ENCODE results near the gene BAIAP2L2. TPM values are rescaled to one million over a fixed set of nuclear protein-coding genes. Genes with fewer than 3 reads are reported as not detected.
A peak's percentile ranks its signal among the peaks of the same experiment; 100 is the strongest.

Gene BAIAP2L2
- total RNA-seq, 1 donor from 2014 or later: 216 TPM

DNA sequence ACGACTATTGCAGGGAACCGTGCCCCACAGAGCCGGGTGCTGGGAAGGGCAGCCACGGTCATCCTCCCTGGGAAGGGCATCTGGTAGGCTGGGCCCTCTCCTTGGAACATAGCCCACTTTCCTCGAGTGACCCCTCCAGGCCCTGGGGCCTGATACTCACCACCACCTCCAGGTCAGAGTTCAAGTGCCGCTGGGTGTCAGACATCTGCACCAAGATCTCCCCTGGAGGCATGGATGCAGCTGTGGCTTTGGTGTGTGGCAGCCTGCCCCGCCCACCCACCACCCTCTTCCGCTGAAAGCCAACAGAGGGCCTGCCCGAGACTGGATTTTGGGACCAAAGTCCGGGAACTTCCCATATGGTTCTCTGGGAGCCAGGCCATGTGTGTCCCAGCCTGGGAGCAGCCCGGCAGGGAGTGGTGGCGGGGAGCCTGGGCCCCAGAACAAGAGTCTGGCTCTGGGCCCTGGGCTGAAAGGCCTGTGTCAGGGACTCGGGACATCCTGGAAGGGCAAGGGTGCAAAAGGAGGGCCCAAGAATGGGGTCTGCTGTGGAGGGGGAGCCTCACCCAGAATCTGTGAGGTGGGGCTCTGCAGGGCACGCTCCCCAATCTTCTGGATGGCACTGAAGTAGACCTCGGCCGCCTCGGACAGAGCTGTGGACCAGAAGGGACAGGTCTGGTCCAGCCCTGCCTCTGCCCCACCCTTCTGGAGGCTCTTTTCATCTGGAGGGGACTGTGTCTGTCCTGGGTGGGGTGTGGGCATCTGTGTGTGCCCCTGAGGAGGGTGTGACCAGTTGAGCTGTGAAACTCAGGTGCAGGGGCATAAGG lies 2.6 kb downstream of the BAIAP2L2 start:
- DNase-seq (ENCODE audit: low spot score): peak; percentile 69

DNA sequence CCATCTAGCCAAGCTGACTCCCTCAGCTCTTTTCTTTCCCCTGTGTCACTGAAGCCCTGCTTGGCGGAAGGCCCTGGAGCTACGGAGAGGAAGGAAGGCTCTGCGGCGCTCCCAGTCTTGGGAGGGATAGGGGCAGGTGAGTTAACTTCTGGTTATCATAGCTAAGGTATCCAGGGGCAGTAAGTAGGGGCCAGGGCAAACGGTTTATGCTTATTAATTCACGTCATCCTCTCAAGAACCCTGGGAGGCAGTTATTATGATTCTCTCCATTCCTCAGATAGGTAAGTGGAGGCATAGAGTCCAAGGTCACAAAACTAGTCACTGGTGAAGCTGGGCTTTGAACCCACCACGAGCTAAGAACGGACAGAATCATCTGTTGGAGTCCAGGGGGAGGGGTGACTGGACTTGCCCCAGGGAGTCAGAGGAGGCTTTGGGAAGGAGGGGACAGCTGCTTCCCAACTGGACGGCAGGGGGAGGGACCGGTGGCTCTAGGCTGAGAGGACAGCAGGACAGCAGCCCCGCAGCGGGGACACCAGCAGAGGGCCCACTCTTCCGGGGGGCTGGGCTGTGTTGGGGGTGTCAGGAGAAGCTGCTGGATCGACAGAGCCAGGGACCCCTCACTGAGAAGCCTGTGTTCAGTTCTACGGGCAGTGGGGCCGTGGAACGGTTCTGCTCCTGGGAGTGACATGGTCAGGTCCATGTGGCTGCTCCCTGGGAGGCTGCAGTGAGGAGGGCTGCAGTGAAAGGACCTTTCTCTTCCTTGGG lies 3.5 kb downstream of the BAIAP2L2 start:
- DNase-seq (ENCODE audit: low spot score): no peak

DNA sequence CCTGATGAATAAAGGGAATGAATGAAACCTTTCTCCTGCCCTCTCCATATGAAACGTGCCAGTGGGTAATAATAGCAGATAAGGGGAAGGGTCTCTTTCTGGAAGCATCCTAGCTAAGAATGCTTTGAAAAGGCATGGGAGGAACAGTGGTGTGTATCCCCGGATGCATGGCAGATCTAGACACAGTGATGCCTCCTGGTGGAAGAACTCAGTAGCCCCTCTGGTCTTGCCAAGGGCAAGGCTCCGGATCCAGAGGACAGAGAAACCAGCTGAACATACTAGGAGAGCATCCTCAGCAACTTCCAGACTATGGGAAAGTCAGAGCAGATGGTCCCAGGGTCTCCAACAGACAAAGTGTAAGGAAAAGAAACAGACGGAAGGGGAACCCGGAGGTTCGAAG lies 6.4 kb downstream of the BAIAP2L2 start:
- no peak for DNase-seq (ENCODE audit: low spot score)

DNA sequence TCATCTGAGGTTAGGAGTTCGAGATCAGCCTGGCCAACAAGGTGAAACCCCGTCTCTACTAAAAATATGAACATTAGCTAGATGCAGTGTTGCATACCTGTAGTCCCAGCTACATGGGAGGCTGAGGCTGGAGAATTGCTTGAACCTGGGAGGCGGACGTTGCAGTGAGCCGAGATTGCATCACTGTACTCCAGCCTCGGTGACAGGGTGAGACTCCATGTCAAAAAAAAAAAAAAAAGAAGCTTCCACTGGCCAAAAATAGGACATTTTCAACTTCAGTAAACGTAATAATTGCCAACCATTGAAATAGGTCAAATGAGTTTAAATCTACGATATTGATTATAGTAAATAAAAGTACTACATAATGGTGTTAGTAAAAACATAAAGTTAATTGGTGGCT lies 6.8 kb downstream of the BAIAP2L2 start:
- DNase-seq (ENCODE audit: low spot score): no peak

DNA sequence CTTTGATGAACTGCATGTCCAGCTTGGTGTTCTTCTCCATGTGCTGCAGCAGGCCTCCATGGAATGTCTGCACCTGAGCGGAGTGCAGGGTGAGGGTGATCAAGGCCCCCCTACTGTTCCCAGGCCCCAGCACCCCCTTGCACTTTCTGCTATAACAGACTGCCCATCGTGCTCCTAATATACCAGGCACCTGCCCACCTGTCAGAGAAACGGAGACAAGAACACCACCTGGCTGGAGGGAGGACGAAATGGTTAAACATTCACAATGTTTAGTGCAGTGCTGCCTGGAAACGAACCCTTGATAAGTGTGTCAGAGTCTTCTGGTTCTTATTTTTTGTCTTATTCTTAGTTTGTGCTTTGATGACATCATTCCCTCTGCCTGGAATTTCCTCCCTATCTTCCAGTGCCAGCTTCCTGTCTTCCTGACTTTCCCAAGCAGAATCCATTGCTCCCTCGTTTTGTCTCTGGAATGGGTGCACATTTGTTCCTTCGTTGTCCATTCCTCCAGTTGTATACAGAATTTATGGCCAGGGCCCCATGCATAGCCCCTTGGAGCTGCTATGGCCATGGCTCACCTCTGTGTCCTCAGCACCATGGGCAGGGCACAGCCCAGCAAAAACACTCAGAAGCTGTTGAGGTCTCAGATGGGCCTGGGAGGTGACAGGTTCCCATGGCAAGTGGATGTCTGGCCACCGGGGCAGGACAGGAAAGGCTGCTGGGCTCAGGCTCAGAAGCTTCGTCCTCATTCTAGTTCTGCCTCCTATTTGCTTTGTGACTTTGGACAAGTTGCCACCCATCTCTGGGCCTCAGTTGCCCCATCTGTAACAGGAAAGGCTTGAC lies 11.9 kb downstream of the BAIAP2L2 start:
- no peak for DNase-seq (ENCODE audit: low spot score)

DNA sequence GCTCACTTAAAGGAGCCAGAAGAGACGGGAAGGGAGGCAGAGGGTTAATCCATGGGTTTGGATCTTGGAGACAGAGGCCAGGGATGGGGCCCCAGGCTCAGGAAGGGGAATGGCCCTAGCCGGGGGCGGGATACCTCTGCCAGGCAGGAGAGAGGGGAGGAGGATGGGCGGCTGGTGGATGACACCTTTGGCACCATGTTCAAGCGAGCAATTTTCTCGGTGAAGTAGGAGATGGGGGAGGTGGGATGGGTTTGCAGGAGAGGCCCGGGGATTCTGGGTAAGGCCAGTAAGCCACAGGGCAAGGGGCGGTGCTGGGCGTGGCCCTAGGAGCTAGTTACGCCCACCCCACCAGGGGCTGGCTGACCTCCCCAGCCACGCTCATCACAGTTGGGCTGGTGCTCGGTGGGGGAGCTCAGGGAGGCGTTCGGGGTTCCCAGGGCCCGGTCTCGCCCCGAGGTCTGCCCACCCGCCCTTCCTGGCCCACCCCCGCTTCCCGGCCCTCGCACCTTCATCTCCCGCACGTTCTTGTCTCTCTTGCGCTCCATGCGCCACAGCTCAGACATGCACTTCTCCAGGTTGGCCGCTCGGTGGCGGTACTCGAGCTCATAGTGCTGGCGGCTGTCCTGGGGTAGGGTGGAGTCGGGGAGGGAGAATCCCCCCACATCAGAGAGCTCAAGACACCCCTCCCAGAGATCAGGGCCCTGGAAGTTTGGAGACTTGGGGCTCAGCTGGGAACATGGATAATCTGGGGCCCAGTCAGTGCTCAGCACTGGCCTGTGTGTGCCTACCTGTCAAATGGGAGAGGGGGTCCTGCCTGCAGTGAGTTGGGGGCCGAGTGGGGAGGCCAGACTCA lies 12.7 kb downstream of the BAIAP2L2 start:
- no peak for DNase-seq (ENCODE audit: low spot score)

DNA sequence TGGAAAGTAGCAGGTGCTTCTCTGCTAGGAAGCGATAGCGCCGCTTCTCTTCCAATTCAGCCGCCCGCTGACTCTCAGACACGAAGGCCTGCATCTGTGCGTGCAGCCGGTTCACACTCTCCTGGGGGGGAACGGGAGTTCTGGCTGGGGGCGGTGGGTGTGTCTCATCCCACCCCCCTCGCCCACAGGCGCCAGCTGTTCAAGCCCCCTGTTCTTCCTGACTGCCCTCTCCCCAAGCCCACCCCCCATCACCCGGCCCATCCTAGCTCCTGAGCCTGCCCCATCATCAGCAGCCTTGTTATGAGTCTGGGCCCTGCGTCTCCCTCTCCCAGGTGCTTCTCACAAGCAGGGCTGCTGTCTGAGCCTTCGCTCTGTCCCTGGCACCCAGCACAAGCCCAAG lies 13.4 kb downstream of the BAIAP2L2 start:
- no peak for DNase-seq (ENCODE audit: low spot score)

DNA sequence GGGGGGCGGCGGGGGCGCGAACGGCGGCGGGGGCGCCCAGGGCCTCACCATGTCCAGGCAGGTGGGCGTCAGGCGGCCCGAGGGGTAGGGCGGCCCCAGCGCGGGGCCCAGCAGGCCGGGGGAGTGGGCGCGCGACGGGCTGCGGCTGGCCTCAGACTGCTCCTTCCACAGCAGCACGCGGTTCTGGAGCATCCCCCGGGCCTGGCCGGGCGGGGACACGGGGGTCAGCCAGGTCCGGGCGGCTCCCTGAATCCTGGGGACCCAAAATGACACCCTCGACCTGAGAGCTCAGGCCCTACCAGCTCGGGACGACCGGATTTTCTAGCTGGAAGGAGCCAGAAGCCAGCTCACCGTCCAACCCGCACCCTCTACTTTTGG lies 21.0 kb downstream of the BAIAP2L2 start:
- no peak for DNase-seq (ENCODE audit: low spot score)

DNA sequence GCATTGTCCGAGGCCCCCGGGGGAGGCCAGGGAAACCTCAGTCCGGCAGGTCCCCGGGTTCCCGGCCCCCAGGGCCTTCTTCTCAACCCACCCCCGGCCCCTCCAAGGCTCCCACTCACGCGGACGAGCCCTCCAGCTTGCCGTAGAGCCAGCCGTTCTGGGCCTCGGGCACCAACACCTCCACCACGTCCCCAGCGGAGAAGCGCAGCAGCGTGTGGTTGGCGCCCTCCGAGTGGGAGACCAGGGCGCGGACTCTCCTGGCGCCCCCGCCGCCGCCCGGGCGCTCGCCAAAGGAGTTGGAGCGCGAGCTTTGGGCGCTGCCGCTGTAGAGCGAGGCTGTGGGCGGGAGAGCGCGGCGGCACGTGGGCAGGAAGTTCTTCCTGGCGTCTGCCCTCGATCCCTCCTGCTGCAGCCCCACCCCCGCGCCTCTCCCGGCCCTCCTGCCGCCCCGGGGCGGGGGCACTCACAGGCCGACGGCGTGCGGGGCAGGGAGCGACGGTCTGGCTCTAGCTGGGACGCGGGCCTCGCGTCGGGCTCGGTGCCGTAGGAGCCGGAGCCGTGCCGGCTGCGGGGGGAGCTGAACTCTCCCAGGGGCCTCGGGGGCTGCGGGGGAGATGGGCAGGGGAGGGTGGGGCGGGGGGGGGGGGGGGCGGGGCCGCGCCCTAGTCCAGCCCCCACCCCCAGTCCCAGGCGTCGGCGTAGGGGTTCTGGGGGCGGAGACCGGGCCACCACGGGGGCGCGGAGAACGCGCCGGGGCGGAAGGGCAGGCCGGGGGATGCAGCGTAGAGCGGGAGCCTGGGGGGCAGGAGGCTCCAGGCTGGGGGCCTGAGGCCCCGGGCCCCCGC lies 21.6 kb downstream of the BAIAP2L2 start:
- DNase-seq (ENCODE audit: low spot score): no peak

DNA sequence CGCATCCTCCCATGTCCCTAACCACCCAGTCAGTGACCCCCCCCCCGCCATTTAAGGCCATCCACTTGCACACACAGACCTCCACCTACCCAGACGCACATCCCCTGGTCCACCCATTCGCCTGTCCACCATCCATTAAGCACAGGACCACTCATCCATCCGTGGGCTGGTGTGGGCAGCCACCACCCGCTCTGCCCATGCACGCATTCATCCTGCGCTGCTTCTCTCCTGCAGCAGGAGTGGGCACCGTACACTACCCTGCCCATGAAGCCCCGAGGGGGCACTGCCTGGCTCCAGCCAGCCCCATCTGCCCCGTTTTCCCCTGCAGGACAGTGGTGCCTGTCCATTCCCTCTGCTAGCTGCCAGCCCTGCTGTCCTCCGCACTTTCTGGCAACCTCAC lies 22.6 kb downstream of the BAIAP2L2 start:
- no peak for DNase-seq (ENCODE audit: low spot score)

DNA sequence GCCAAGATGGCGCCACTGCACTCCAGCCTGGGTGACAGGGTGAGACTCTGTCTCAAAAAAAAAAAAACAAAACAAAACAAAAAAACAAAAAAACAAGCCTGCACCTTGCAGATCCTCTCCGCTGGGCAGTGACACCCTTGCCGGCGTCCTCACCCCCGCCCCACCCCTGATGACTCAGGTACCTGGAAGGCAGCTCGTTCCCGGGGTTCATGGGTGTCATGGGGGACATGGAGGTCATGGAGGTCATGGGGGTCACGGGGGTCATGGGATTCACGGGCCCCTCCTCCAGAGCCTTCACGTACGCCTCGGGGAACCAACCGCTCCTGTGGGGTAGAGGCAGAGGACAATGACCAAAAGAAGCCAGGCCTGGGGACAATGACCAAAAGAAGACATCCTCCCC lies 23.5 kb downstream of the BAIAP2L2 start:
- DNase-seq (ENCODE audit: low spot score): no peak

DNA sequence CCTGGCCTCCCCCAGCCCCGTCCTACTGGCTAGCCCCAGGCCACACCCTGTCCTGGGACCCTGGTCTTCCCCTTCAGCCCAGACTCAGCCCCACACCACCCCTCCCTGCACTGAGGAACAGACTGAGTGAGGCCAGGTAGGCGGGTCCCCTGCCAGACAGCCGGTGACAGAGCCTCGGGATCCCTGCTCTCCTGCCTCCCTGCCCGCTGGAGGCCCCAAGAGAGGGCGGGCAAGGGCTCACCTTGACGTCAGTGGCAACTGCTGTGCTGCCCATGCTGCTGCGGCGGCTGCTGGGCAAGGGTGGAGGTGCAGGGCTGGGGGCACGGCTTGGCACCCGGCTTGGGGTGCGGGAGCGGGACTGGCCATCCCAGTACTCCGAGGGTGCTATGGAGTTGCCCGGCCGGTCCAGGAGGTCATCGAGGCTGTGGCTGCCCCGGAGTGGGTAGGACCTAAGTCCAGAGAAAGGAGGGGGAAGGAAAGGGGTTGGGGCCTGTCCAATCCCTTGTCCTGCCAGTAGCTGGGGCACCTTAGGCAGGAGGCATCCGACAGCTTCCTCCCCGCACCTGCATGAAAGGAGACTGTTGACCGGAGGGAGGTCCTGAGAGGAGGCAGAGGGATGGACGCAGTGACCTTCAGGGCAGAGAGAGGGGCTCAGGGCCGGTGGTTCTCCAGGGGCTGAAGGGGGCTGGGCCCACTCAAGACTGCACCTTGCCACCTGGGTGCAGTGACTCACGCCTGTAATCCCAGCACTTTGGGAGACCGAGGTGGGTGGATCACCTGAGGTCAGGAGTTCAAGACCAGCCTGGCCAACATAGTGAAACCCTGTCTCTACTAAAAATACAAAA lies 24.3 kb downstream of the BAIAP2L2 start:
- no peak for DNase-seq (ENCODE audit: low spot score)

DNA sequence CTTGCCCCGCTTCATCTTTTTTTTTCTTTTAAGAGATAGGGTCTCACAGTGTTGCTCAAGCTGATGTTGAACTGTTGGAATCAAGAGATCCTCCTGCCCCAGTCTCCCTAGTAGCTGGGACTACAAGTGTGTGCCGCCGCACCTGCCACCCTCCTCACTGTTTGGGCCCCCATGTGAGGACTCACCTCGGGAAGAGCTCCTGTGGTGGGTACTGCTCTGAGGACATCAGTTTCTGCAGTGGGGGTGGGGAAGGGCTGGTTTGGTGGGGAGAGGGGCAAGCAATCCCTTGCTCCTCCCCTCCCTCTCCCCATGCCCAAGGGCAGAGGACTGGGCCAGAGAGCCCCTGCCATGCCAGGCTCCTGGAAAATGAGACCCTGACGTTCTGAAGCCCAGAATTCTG lies 25.0 kb downstream of the BAIAP2L2 start:
- DNase-seq (ENCODE audit: low spot score): no peak

DNA sequence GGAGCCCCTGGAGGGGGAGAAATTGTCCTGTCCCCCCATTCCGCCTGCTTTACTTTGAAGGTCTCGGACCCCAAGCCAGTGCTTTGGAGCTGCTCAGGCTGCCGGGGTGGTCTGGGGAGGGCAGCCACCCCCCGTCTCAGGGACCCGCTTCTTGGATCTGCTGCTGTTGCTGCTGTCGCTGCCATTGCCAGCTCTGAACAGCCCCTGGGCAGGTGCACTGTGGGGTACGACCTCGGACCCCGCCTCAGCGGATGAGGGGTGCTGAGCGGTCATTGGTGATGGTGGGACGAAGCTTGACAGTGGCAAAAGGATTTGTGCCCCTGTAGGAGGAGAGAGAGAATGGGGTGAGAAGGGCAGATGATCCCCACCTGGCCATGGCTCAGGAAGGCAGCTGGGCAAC lies 25.4 kb downstream of the BAIAP2L2 start:
- no peak for DNase-seq (ENCODE audit: low spot score)

DNA sequence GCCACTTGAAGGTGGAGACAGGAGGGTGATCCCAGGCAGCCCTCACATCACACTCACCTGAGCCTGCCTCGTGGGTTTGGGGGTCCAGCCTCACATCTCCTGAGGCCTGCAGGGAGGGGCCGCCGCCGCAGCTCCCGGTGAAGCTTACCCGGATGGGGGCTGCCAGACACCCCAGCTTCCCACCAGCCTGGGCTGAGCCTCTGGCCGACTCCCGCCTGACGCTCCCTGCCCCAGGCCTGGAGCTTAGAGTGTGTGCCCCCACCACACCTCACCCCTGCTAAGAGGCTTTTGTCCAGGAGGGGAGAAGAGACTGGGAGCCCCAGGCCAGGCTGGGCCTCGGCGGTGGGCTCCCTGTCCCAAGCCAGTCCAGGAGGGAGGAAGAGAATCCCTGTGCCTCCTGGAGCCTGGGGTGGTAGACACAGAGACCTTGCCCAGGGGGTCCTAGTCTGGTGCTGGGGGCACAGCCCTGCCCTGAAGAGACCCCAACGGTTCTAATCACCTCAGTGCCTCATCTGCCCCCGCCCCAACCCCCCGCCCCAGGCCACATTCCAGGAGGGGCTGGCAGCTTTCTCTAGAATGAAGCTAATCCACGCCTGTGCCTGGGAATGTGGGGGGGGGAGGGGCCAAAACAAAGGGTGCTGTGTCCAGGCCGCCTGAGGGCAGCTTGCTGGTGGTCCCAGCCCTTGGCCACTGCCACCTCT lies 26.4 kb downstream of the BAIAP2L2 start, which contains the start of gene SLC16A8:
TSS of gene SLC16A8 (minus strand) at position 254 of the 701 bp plus-strand sequence. CDS start 1,311 bp downstream, outside the sequence.
- no peak for DNase-seq (ENCODE audit: low spot score)

DNA sequence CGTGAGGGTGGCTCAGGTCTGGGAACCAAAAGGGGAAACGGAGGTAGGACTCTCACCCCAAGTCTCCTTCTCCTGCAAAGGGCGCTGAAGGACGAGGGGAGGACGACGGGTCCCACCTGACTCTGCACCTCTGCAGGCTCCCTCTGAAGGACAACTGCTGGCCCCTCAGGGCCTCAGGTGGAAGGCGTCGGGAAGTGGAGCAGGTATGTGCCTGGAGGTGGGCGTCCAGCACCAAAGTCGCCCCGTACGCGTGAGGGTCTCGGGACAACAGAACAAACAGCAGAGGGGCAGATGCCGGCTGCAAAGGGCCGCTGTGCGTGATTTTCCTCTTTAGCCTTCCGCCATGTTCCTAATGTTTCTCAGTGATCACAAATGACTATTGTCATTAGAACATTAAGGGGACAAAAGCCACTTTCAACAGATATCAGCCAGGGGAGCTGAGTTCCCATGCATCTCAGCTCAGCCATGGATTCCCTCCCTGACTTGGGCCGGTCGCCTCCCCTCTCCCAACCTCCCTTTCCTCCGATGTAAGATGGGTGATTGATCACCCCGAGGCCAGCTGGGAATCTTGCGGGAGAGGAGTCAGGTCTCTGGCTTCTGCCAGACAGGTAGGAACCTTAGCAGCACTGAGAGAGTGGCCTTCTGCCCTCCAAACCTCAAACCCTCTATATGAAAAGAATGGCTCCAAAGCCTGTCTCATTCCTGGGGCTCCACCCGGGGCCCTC lies 27.3 kb downstream of the BAIAP2L2 start:
- DNase-seq (ENCODE audit: low spot score): no peak

DNA sequence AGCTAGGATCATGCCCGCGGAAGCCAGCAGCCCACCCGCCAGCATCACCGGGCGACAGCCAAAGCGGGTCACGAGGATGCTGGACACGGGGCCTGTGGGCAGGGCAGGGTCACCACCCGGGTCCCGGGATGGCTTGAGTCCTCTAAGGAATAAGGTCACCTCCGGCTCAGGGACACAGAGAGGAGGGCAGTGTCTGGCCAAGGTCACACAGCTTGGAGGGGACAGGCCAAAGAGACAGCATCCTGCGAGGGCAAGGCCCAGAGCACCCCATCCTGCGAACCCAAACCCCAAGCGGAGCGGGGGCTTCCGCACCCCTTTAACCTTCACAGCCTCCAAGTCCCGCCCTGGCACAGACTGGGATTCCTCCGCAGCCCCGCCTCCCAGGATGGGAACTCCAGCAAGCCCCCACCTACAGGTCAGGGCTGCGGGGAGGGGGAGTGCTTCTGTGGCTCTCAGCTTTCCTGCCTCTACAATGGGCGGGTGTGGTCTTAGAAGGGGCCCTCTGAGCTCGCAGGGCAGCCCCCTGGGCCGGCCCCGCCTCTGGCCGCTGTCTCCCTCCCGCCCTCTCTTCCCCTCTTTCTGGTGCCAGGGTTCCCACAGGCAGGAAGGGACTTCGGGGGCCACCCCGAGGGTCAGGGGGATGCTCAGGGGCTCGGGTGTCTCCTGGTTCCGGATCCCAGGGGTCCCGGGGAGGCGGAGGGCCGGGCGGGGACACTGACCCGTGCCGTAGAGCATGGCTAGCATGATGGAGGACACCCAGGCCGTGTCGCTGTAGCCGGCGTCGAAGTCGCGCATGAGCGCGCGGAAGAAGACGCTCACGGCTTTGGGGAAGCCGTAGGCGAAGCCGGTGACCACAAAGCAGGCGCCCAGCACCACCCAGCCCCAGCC lies 28.3 kb downstream of the BAIAP2L2 start:
- no peak for DNase-seq (ENCODE audit: low spot score)

Measured in mucosa of gallbladder (tissue), 1 donor.